T-helper 9 cell (primary cell): ENCODE measurements around the gene TPSAB1.
"Not testable (repeated sequence)": the region's sequence is repeated elsewhere in the genome, so short reads cannot be mapped to it uniquely, and the experiment has no call there.

Experiments
- DNase-seq: peaks from one replicate; pipeline ENCODE4 v3.0.0-alpha.2; 2020
- total RNA-seq, 2 donors: gene quantifications; one replicate each; lab custom pipeline; 2026; lab: John Stamatoyannopoulos, UW

Gene TPSAB1
- 0 reads per million in 2 donors for total RNA-seq

GRCh38 chr16:1240436-1240835 is at the start of gene TPSAB1:
Gene TPSAB1 (plus strand): TSS chr16:1240705. CDS start chr16:1240939, 234 bp downstream.
- DNase-seq, result not testable (repeated sequence)

GRCh38 chr16:1190789-1191188 is 49.7 kb upstream of the TPSAB1 start:
- not testable (repeated sequence) for DNase-seq

- no peak for DNase-seq
Observed at GRCh38 chr16:1192384-1193073, 48.0 kb upstream of the TPSAB1 start.

- DNase-seq, result no peak
Observed at GRCh38 chr16:1193143-1193824, 47.2 kb upstream of the TPSAB1 start.

GRCh38 chr16:1193825-1194581 is 46.5 kb upstream of the TPSAB1 start:
- DNase-seq, result no peak

- no peak for DNase-seq
Observed at GRCh38 chr16:1194665-1195392, 45.7 kb upstream of the TPSAB1 start.

GRCh38 chr16:1195393-1195666 is 45.2 kb upstream of the TPSAB1 start:
- DNase-seq, result no peak

GRCh38 chr16:1196494-1196893 is 44.0 kb upstream of the TPSAB1 start:
- DNase-seq, result no peak

- DNase-seq, result no peak
Observed at GRCh38 chr16:1197237-1197866, 43.2 kb upstream of the TPSAB1 start.

GRCh38 chr16:1198194-1198593 is 42.3 kb upstream of the TPSAB1 start:
- DNase-seq, result no peak

GRCh38 chr16:1198671-1199346 is 41.7 kb upstream of the TPSAB1 start:
- DNase-seq, result not testable (repeated sequence)

- no peak for DNase-seq
Observed at GRCh38 chr16:1199347-1200013, 41.0 kb upstream of the TPSAB1 start.

- no peak for DNase-seq
Observed at GRCh38 chr16:1200014-1200627, 40.4 kb upstream of the TPSAB1 start.

GRCh38 chr16:1201444-1201843 is 39.1 kb upstream of the TPSAB1 start:
- no peak for DNase-seq

- no peak for DNase-seq
Observed at GRCh38 chr16:1202274-1202673, 38.2 kb upstream of the TPSAB1 start.

- no peak for DNase-seq
Observed at GRCh38 chr16:1204933-1205332, 35.6 kb upstream of the TPSAB1 start.

- no peak for DNase-seq
Observed at GRCh38 chr16:1206326-1206725, 34.2 kb upstream of the TPSAB1 start.

- DNase-seq, result no peak
Observed at GRCh38 chr16:1206786-1207185, 33.7 kb upstream of the TPSAB1 start.

- DNase-seq, result no peak
Observed at GRCh38 chr16:1208239-1208830, 32.2 kb upstream of the TPSAB1 start.

GRCh38 chr16:1209081-1209480 is 31.4 kb upstream of the TPSAB1 start:
- no peak for DNase-seq

- DNase-seq, result no peak
Observed at GRCh38 chr16:1210461-1210860, 30.0 kb upstream of the TPSAB1 start.
